CD4-positive, alpha-beta T cell treated with Interleukin-4 for 1 hour (primary cell): Measurements from ENCODE around the gene TMED1.
"Not testable (repeated sequence)": the region's sequence is repeated elsewhere in the genome, so short reads cannot be mapped to it uniquely, and the experiment has no call there.

ENCODE experiments used
- DNase-seq, 2 donors: peaks; one replicate each; pipeline ENCODE4 v3.0.0-alpha.2; 2020 to 2022

TMED1 gene

GRCh38 chr19:10861103-10861651, 25.2 kb upstream of the TMED1 start:
- peak; percentile 41 to 51 for DNase-seq

DNA sequence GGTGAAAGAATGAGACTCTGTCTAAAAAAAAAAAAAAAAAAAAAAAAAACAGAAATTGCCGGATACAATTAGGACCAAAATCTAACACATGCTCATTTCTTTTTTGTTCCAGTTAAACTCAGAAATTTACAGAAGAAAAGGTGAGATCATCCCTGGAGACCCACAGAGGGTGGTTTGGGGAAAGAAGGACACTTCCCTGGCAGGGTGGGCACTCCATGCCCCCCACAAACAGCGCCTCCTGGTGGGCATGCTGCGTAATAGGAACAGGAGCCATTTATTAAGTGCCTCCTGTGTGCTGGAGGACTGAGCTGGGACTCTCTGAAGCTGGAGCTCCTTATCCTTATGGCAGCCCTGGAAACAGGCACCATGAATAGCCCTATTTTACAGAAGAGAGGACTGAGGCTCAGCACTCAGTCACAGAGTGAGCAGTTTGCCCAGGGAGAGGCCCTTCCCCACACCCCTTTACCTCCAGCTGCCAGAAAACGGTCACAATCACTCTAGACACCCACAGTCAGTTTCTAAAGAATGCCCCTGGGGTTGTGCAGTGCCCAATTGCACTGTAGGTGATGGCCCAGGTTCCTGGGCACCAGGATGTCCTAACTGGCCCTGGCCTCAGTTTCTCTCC, 22.3 kb upstream of the TMED1 start:
- DNase-seq, result peak in 1 of 2 donors; percentile 33

GRCh38 chr19:10856899-10857298, 20.9 kb upstream of the TMED1 start:
- DNase-seq, result not testable (repeated sequence)

DNA sequence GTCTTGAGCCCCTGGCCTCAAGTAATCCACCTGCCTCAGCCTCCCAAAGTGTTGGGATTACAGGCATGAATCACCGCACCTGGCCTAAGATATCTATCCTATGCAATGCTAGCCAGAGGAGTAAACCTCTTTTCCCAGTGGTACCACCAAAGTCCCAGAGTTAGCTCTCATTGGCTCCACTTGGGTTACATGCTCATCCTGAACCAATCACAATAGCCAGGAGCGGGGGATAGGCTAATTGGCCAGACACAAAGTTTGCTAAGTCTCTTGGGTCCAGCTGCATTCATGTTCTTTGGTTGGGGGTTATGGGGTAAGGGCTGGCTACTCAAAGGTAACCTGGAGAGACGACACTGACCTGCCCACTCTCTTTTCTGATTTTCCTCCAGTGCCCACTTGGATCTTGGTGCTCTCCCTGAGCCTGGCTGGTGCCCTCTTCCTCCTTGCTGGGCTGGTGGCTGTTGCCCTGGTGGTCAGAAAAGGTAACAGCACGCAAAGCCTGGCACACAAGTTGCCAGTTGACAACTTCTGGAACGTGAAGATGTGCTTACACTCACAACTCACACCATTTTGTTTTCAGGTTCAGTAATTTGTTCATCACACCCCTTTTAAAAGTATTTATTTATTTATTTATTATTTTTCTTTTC, 20.0 kb upstream of the TMED1 start:
- peak; percentile 28 to 38 for DNase-seq

GRCh38 chr19:10854350-10855089, 18.5 kb upstream of the TMED1 start:
- DNase-seq, result no peak

- no peak for DNase-seq
These were observed 16.9 kb upstream of the TMED1 start for GRCh38 chr19:10852941-10853340.

- no peak for DNase-seq
These were observed 16.2 kb upstream of the TMED1 start for GRCh38 chr19:10852098-10852800.

GRCh38 chr19:10850631-10851030, 14.6 kb upstream of the TMED1 start:
- no peak for DNase-seq

DNA sequence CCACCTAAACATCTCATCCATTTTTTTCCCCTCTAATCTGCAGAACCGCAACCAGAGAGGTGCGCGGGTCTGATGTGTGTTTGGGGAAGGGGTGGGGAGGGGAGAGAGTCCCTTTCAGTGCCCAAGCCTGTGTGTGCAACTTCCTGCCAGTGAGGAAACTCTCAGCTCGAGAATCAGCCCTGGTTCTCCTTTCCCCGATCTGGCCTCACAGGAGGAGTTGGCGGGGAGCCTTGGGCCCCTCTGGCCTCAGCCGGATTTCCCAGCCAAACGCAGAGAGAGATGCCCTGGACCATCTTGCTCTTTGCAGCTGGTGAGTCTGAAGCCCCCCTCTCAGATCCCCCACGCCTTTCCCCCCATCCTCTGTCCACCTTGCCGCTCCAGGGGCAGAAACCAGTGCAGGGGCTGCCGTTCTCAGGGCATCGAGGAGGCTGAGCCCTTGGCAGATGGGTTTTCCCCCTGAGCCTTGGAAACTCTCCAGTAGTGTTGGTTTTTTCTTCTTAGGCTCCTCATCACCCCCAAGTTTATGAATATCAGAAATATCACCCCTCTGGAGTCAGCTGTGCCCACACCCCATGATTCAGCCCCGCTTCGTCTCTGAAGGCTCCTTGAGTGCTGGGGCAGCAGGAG, 12.3 kb upstream of the TMED1 start, which contains the start of gene C19orf38:
TSS of gene C19orf38 (plus strand) at position 186 of the 627 bp plus-strand sequence. CDS start at position 280, 94 bp downstream.
- DNase-seq, result peak in 1 of 2 donors; percentile 49

GRCh38 chr19:10846500-10847202, 10.6 kb upstream of the TMED1 start:
- no peak for DNase-seq

GRCh38 chr19:10842788-10843187, 6.8 kb upstream of the TMED1 start:
- no peak for DNase-seq

DNA sequence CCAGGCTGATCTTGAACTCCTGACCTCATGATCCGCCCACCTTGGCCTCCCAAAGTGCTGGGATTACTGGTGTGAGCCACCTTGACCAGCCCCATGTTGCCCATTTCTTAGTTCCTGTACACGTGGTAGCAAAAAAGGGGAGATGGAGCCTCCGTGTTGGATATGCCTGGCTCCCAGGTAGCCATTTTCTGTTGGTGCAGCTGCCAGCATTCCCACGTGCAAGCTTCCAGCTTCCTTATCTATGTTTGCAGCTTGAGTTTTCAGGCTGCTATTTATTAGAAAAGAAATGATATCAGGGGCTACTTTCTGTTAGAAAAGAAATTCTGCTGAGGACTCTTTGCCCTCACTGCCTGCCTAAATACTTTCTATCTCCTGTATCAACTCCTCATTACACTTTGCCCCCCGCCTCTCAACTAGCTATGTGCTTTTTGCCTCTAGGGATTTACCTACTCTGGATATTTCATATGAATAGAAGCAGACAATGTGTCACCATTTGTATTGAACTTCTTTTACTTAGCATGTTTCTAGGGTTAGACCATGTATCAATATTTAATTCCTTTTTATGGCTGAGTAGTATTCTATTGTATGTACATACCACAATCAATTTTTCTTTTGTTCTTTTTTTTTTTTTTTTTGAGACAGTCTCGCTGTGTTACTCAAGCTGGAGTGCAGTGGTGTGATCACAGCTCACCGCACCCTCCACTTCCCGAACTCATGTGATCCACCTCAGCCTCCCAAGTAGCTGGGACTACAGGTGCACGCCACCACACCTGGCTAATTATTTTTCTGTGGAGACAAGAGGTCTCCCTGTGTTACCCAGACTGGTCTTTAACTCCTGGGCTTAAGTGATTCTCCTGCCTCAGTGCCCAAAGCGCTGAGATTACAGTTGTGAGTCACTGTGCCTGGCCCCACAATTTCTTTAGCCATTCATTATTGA, 3.4 kb upstream of the TMED1 start:
- no peak for DNase-seq

DNA sequence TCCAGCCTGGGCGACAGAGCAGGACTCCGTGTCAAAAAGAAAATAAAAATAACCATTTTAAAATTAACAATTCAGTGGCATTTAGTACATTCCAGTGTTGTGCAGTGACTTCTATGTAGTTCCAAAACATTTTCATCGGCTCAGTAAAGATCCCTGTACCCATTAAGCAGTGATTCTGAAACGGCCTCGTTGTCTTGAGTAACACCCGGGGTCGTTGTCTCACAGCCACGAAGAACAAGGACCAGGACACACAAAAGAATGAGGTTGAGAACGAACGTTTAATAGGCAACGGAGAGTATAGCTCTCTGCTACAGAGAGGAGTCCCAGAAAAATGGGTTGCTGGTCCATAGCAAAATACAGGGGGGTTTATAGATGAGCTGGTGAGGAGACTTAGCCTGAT, 2.4 kb upstream of the TMED1 start:
- DNase-seq, result no peak

DNA sequence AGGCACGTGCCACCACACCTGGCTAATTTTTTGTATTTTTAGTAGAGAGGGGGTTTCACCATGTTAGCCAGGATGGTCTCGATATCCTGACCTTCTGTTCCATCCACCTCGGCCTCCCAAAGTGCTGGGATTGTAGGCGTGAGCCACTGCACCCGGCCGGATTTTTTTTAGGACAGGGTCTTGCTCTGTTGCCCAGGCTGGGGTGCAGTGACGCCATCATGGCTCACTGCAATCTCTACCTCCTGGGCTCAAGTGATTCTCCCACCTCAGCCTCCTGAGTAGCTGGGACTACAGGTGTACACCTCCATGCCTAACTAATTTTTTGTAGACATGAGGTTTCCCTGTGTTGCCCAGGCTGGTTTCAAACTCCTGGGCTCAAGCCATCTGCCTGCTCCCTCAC, 1.6 kb upstream of the TMED1 start:
- not testable (repeated sequence) for DNase-seq

- peak in 1 of 2 donors; percentile 91 for DNase-seq
These were observed 693 bp upstream of the TMED1 start for GRCh38 chr19:10836479-10837330.

DNA sequence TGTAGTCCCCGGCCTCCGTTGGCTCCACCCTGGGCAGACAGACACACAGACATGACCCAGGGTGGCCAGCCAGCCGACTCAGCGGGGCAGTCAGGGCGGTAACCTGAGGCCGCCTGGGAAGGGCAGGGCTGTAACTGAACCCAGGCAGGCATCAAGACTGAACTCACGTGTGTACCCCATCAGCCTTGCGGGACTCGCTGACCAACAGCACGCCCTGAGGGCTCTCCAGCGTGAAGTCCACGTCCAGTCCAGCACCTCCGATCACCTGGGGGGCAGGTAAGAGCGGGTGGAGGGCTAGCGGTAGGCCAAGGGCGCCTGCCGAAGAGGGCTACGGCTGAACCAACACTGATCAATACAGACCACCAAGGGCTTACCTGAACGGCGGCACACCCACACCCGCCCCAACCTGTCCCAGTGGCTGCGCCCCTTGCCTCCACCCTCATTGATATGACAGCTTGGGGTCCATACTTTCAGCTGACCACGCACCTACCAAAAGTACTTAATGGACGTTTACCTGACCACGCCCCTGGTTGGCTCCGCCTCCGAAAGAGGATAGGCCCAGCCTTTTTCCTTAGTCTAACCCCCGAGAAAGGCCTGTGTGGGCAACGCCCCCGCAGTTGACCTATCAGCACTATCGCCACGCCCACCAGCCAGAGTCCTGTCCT, 791 bp downstream of the TMED1 start:
- DNase-seq, result no peak

DNA sequence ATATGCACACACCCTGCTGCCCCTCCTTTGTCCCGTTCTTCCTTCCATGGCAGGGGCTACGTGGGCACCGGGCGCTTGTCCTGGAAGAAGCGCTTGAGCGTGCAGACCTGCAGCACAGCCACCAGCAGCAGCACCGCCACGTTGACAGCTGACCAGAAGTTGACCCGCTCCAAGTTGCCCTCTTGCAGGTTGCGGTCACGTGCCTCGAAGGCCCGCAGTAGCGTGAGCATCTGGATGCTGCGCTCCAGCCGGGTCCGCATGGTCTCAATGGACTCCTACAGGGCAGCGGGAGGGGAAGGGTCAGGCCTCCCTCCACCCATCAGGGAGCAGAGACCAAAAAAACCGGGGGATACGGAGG, 3.1 kb downstream of the TMED1 start:
- DNase-seq, result no peak

DNA sequence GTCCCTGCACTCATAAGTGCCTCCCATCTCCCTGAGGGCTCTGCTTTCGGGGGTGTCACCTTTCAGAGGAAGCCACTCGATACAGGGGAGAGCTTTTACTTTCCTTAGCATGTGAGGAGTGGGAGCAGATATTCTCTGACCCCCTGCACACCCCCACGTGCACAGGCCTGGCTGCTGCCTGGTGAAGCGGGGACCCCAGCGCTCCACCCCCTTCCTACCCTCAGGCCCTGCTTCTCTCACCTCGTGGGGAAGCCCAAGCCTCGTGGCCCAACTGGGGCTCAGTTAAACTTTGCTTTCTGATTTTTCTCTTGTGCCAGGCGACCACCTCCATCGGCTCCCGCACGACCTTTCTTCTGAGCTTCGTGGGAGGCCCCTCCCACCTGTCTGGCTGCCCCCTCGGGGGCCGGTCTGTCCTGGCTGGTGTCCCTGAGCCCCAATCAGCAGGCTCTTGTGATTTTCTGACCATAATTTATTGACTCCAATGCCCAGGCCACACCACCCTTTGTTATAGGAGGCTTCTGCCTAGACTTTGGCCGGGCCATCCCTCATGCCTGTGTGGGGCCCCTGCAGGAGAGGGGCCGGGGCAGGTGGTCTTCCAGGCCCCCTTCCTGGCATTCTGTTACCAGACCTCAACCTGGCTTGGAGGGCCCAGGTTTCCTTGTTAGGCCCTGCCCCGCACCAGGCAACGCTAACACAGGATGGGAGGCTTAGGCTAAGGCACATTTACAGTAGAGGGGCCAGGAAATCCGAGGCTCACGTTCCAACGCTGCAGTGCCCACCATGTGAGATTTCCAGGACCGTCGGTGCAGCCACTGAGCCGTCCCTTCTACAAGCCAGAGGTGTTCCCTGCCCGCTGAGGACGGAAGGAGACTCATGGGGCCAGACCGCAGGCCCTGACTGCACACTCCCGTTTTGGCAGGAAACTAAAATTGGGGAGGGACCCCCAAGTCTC, 3.7 kb downstream of the TMED1 start:
- DNase-seq, result no peak
